H1 (cell line): ENCODE results near the gene TRABD2B. TPM values are rescaled to one million over a fixed set of nuclear protein-coding genes. Genes with fewer than 3 reads are reported as not detected.

Source experiments
- CTCF ChIA-PET: fragments of 300-600 bp; sonication (Branson Sonifier 250); formaldehyde crosslinking; loops from one replicate; lab custom pipeline; 2021; ENCODE audit not compliant: partially characterized antibody; lab: Charles Lee
- POLR2A ChIA-PET: fragments of 300-600 bp; sonication (Branson Sonifier 250); formaldehyde crosslinking; loops from one replicate; lab custom pipeline; 2021; ENCODE audit warnings: inconsistent platforms; ENCODE audit not compliant: partially characterized antibody; lab: Charles Lee
- DNase-seq, 2 experiments: peaks; one replicate each; pipeline versions ENCODE4 v3.0.0 to v3.0.0-alpha.2; 2010 to 2022; ENCODE audit warnings: low spot score in 2 of 2, low read depth in 1 of 2, mixed read lengths in 1 of 2
- FAIRE-seq: peaks from 2 replicates; lab custom pipeline; 2011; peaks lifted over from hg19 to GRCh38; lab: Jason Lieb, UNC
- H2AFZ ChIP-seq: 2 replicates; pipeline ENCODE4 v1.8.1; 2012; ENCODE audit warnings: low read length, inconsistent platforms
- H2AK5ac ChIP-seq: 2 replicates; pipeline ENCODE4 v1.6.1; 2013; ENCODE audit warnings: low read depth, low read length
- H2BK120ac ChIP-seq: replicated peaks from 2 replicates; pipeline ENCODE3; 2013; ENCODE audit warnings: low read depth, low read length, inconsistent platforms
- H2BK12ac ChIP-seq: 2 replicates; pipeline ENCODE4 v1.6.1; 2013; ENCODE audit warnings: low read depth, low read length
- H2BK15ac ChIP-seq: 2 replicates; pipeline ENCODE4 v1.6.1; 2013; ENCODE audit warnings: low read length
- H2BK20ac ChIP-seq: 2 replicates; pipeline ENCODE4 v1.6.1; 2013; ENCODE audit warnings: low read length
- H2BK5ac ChIP-seq: 2 replicates; pipeline ENCODE4 v1.6.1; 2013; ENCODE audit warnings: low read depth, low read length
- H3K14ac ChIP-seq: 2 replicates; pipeline ENCODE4 v1.6.1; 2013; ENCODE audit warnings: inconsistent platforms; ENCODE audit not compliant: insufficient read length
- H3K18ac ChIP-seq: 2 replicates; pipeline ENCODE4 v1.6.1; 2013; ENCODE audit warnings: low read length; ENCODE audit errors: extremely low read depth
- H3K23ac ChIP-seq: 2 replicates; pipeline ENCODE4 v1.6.1; 2013; ENCODE audit warnings: inconsistent platforms; ENCODE audit not compliant: insufficient read length
- H3K23me2 ChIP-seq: 2 replicates; pipeline ENCODE4 v1.6.1; 2013; ENCODE audit warnings: low read depth, low read length
- H3K27ac ChIP-seq: 2 replicates; pipeline ENCODE4 v1.6.1; 2011; ENCODE audit warnings: low read depth, low read length, inconsistent platforms
- H3K27me3 ChIP-seq, 4 experiments: replicated peaks in 1 of 4; 1 replicate in 1 of 4; 2 replicates in 3 of 4; pipeline versions ENCODE4 v1.6.1 to v1.8.1; 2011 to 2013; ENCODE audit warnings: low read length in 3 of 4, mild to moderate bottlenecking in 3 of 4, inconsistent platforms in 2 of 4, mixed read lengths in 2 of 4, moderate library complexity in 1 of 4; ENCODE audit not compliant: control insufficient read depth in 3 of 4, insufficient read depth in 3 of 4; ENCODE audit errors: extremely low read depth in 1 of 4
- H3K36me3 ChIP-seq, 4 experiments: 2 replicates each; pipeline versions ENCODE4 v1.6.1 to v1.8.1; 2011 to 2013; ENCODE audit warnings: mild to moderate bottlenecking in 4 of 4, low read length in 3 of 4, moderate library complexity in 2 of 4, control low read depth in 1 of 4, inconsistent platforms in 1 of 4; ENCODE audit not compliant: insufficient read depth in 4 of 4, control insufficient read depth in 2 of 4
- H3K4ac ChIP-seq: replicated peaks from 2 replicates; pipeline ENCODE3; 2013; ENCODE audit warnings: low read length, low read depth, mixed read lengths, inconsistent platforms; ENCODE audit not compliant: insufficient read length
- H3K4me1 ChIP-seq, 4 experiments: replicated peaks in 1 of 4; 1 replicate in 1 of 4; 2 replicates in 3 of 4; pipeline versions ENCODE4 v1.6.1 to v1.8.1; 2011 to 2013; ENCODE audit warnings: low read length in 3 of 4, inconsistent platforms in 2 of 4, mixed read lengths in 1 of 4; ENCODE audit not compliant: insufficient read depth in 4 of 4, control insufficient read depth in 3 of 4
- H3K4me2 ChIP-seq, 2 experiments: 2 replicates each; pipeline versions ENCODE4 v1.6.1 to v1.8.1; 2011 to 2013; ENCODE audit warnings: low read depth in 2 of 2, low read length in 2 of 2, control low read depth in 1 of 2, inconsistent platforms in 1 of 2, mild to moderate bottlenecking in 1 of 2; ENCODE audit not compliant: insufficient read depth in 1 of 2
- H3K4me3 ChIP-seq, 4 experiments: fragments of 200-600, 300-600 bp in 1 of 4; sonication (generic), shearing (Covaris generic), sonication (Bioruptor Twin) in 1 of 4; 2 replicates each; pipeline versions ENCODE4 v1.5.1 to v1.8.1; 2011 to 2016; ENCODE audit warnings: low read length in 4 of 4, low read depth in 3 of 4, control low read depth in 2 of 4, inconsistent platforms in 2 of 4, mild to moderate bottlenecking in 2 of 4, mixed read lengths in 1 of 4, moderate library complexity in 1 of 4; ENCODE audit not compliant: insufficient read depth in 2 of 4; ENCODE audit errors: extremely low read depth in 1 of 4
- H3K56ac ChIP-seq: replicated peaks from 2 replicates; pipeline ENCODE3; 2013; ENCODE audit warnings: low read depth, mild to moderate bottlenecking, mixed read lengths, low read length, inconsistent platforms; ENCODE audit not compliant: insufficient read length
- H3K79me1 ChIP-seq: 2 replicates; pipeline ENCODE4 v1.6.1; 2013; ENCODE audit warnings: low read depth, low read length, control low read depth
- H3K79me2 ChIP-seq, 2 experiments: 2 replicates each; pipeline versions ENCODE4 v1.6.1 to v1.8.1; 2012 to 2013; ENCODE audit warnings: low read length in 2 of 2, mild to moderate bottlenecking in 2 of 2, inconsistent platforms in 1 of 2; ENCODE audit not compliant: insufficient read depth in 2 of 2, control insufficient read depth in 1 of 2
- H3K9ac ChIP-seq, 4 experiments: replicated peaks in 1 of 4; 1 replicate in 1 of 4; 2 replicates in 3 of 4; pipeline versions ENCODE4 v1.6.1 to v1.8.1; 2011 to 2013; ENCODE audit warnings: low read depth in 3 of 4, low read length in 3 of 4, control low read depth in 2 of 4, mild to moderate bottlenecking in 2 of 4, moderate library complexity in 2 of 4, inconsistent platforms in 1 of 4; ENCODE audit errors: extremely low read depth in 1 of 4
- H3K9me3 ChIP-seq, 2 experiments: 2 replicates each; pipeline versions ENCODE4 v1.6.1 to v1.8.1; 2012 to 2013; ENCODE audit warnings: mild to moderate bottlenecking in 2 of 2, moderate library complexity in 2 of 2, control low read depth in 1 of 2, inconsistent platforms in 1 of 2, low read depth in 1 of 2, low read length in 1 of 2, mixed read lengths in 1 of 2; ENCODE audit not compliant: insufficient read depth in 2 of 2
- H4K20me1 ChIP-seq, 2 experiments: replicated peaks in 1 of 2; 2 replicates each; pipeline versions ENCODE3 to v1.8.1; 2011 to 2013; ENCODE audit warnings: inconsistent platforms in 2 of 2, low read length in 2 of 2, mild to moderate bottlenecking in 1 of 2; ENCODE audit not compliant: insufficient read depth in 2 of 2, control insufficient read depth in 1 of 2
- H4K5ac ChIP-seq: 2 replicates; pipeline ENCODE4 v1.6.1; 2013; ENCODE audit warnings: low read length, low read depth, mixed read lengths, inconsistent platforms; ENCODE audit not compliant: insufficient read length
- H4K8ac ChIP-seq: 2 replicates; pipeline ENCODE4 v1.8.0; 2013; ENCODE audit warnings: mild to moderate bottlenecking, moderate library complexity, low read length, inconsistent platforms; ENCODE audit not compliant: insufficient read depth; ENCODE audit errors: extremely low read depth
- H4K91ac ChIP-seq: replicated peaks from 2 replicates; pipeline ENCODE3; 2013; ENCODE audit warnings: low read length, mixed read lengths, inconsistent platforms; ENCODE audit not compliant: insufficient read length
- ASH2L ChIP-seq: fragments of 200-600, 300-600 bp; sonication (generic); IDR thresholded peaks from one replicate; pipeline ENCODE4 v1.7.1; 2017; ENCODE audit warnings: low read length
- ATF2 ChIP-seq: IDR thresholded peaks from 2 replicates; pipeline ENCODE4 v1.6.1; 2012; ENCODE audit warnings: low read length, inconsistent platforms
- BCL11A ChIP-seq, 2 experiments: IDR thresholded peaks; one replicate each; pipeline ENCODE4 v1.6.1; 2011; ENCODE audit warnings: low read depth in 2 of 2, low read length in 2 of 2, mild to moderate bottlenecking in 2 of 2
- BRCA1 ChIP-seq: IDR thresholded peaks from 2 replicates; pipeline ENCODE4 v1.6.1; 2012; ENCODE audit warnings: low read depth, low read length, improper control_type of control experiment
- CREB1 ChIP-seq: IDR thresholded peaks from 2 replicates; pipeline ENCODE4 v1.6.1; 2012; ENCODE audit warnings: inconsistent platforms
- NRF1 ChIP-seq: IDR thresholded peaks from 2 replicates; pipeline ENCODE4 v1.6.1; 2011; ENCODE audit warnings: mild to moderate bottlenecking, low read depth, low read length, improper control_type of control experiment
- SIRT6 ChIP-seq: IDR thresholded peaks from one replicate; pipeline ENCODE4 v1.7.1; 2012; ENCODE audit warnings: low read length, inconsistent platforms
- SIX5 ChIP-seq: IDR thresholded peaks from 2 replicates; pipeline ENCODE4 v1.6.1; 2011; ENCODE audit warnings: mild to moderate bottlenecking, low read depth, low read length
- SP1 ChIP-seq: IDR thresholded peaks from 2 replicates; pipeline ENCODE4 v1.6.1; 2011; ENCODE audit warnings: low read depth, low read length
- TAF7 ChIP-seq: optimal IDR thresholded peaks from 2 replicates; pipeline ENCODE3; 2011; ENCODE audit warnings: low read depth, mild to moderate bottlenecking, inconsistent platforms, low read length, moderate library complexity, borderline replicate concordance
- USF2 ChIP-seq: IDR thresholded peaks from 2 replicates; pipeline ENCODE4 v1.6.1; 2011; ENCODE audit warnings: low read length, improper control_type of control experiment
- ZNF274 ChIP-seq: IDR thresholded peaks from 2 replicates; pipeline ENCODE4 v1.7.0; 2012; ENCODE audit warnings: low read length, borderline replicate concordance; ENCODE audit errors: extremely low read depth
- WGBS, 2 experiments: shearing (Covaris generic) in 1 of 2; methylation state at CpG; one replicate each; pipeline versions ENCODE4 v1.1.6 to v1.1.7; 2013 to 2015; ENCODE audit warnings: low lambda C conversion rate in 2 of 2, mixed read lengths in 2 of 2, inconsistent platforms in 1 of 2, low coverage in 1 of 2, missing lambda C conversion rate in 1 of 2; ENCODE audit not compliant: insufficient replicate concordance in 2 of 2, insufficient coverage in 1 of 2, insufficient read length in 1 of 2; ENCODE audit errors: extremely low coverage in 1 of 2, missing lambda C conversion rate in 1 of 2; 5-methylcytosine and 5-hydroxymethylcytosine counted together
- polyA plus RNA-seq, 7 experiments: library from polyadenylated mRNA; depleted of rRNA in 3 of 7; stranded (reverse) in 5 of 7; unstranded in 2 of 7; fragments of >200 nt in 5 of 7; fragments of 200-250 nt in 2 of 7; gene quantifications; 1 replicate in 5 of 7; 2 replicates in 1 of 7; 4 replicates in 1 of 7; pipeline versions ENCODE4 v1.2.1 to v1.2.3, GENCODE V29; 2011 to 2013; ENCODE audit warnings: missing spikeins in 2 of 7, mixed read lengths in 2 of 7
- total RNA-seq: library from RNA; stranded (reverse); fragmentation: NEBNext Ultra II Directional; extraction: Animal tissue kit (Norgen Biotek cat#: 25700); gene quantifications from 2 replicates; pipeline ENCODE4 v1.2.1, GENCODE V29; 2021

The TRABD2B gene
- total and polyA plus RNA-seq, 2 of the 8 experiments (the other 6 are each of a cell fraction or from before 2014, with no cell fraction given) = 0.95 to 3.4 TPM

GRCh38 chr1:47865881-47866535 is 131.2 kb downstream of the TRABD2B start:
- no peak overlapping the region for H3K18ac ChIP-seq
- H4K91ac ChIP-seq = no peak overlapping the region
- H3K23ac ChIP-seq = no peak overlapping the region
- 0 out of 4 replicates have a peak, but pooled peaks cover 0 to 4% of the 10 kb centered on the region in 2 experiments for H3K9me3 ChIP-seq
- H3K27me3 ChIP-seq = no peaks in the 10 kb centered on the region
- no peaks in the 10 kb centered on the region for H3K4me1 ChIP-seq
- H3K36me3 ChIP-seq = no peaks in the 10 kb centered on the region
- H2BK20ac ChIP-seq = no peak overlapping the region
- no peak overlapping the region for H2BK5ac ChIP-seq
- H3K14ac ChIP-seq = no peak overlapping the region
- H3K9ac ChIP-seq = no peak overlapping the region
- no peak overlapping the region for H2AFZ ChIP-seq
- H3K23me2 ChIP-seq = no peaks in the 10 kb centered on the region
- DNase-seq = no peak
- H3K56ac ChIP-seq = no peak overlapping the region
- no peak overlapping the region for H2BK120ac ChIP-seq
- no peak for FAIRE-seq
- H3K4ac ChIP-seq = no peak overlapping the region
- H4K8ac ChIP-seq = no peak overlapping the region
- H4K20me1 ChIP-seq = no peaks in the 10 kb centered on the region
- ChIA-PET CTCF (no interaction called here), POLR2A (no interaction called here)
- H3K27ac ChIP-seq = no peak overlapping the region
- no peaks in the 10 kb centered on the region for H3K79me1 ChIP-seq
- H2AK5ac ChIP-seq = no peak overlapping the region; the same call in 1 of the 2 replicates
- WGBS, 2 experiments = 94% methylated on average over 6 of the region's 6 CpGs; no CpG with 5 or more reads in 1 of the 2 experiments
- H3K79me2 ChIP-seq = no peaks in the 10 kb centered on the region
- no peak overlapping the region for H3K4me2 ChIP-seq
- no peak overlapping the region for H3K4me3 ChIP-seq
- H2BK12ac ChIP-seq = no peak overlapping the region
- H4K5ac ChIP-seq = no peak overlapping the region
- H2BK15ac ChIP-seq = no peak overlapping the region
- no peak for TF ChIP-seq BRCA1
- no peak for TF ChIP-seq SIX5
- no peak for TF ChIP-seq TAF7
- TF ChIP-seq ASH2L = no peak
- no peak for TF ChIP-seq ZNF274
- TF ChIP-seq NRF1 = no peak
- no peak for TF ChIP-seq SP1
- TF ChIP-seq SIRT6 = no peak
- no peak for TF ChIP-seq USF2
- TF ChIP-seq BCL11A (IDR thresholded peaks at IDR 0.05; ENCODE audit: low read depth in 2 of 2, low read length in 2 of 2) = no peak
- no peak for TF ChIP-seq CREB1
- TF ChIP-seq ATF2 = no peak
